HL-60 (cell line): ENCODE results near the gene HELB.

ENCODE experiments used
- DNase-seq, 2 experiments: peaks; one replicate each; pipeline ENCODE4 v3.0.0-alpha.2; 2010 to 2020; ENCODE audit warnings: low read depth in 1 of 2, low spot score in 1 of 2
- H3K27ac ChIP-seq: fragments of 250-450 bp; sonication (Bioruptor Pico); replicated peaks from 2 replicates; pipeline ENCODE4 v1.5.1; 2020; ENCODE audit warnings: mild to moderate bottlenecking, moderate library complexity
- H3K27me3 ChIP-seq: fragments of 250-450 bp; sonication (Bioruptor Pico); 2 replicates; pipeline ENCODE4 v1.5.1; 2021; ENCODE audit warnings: mild to moderate bottlenecking, moderate library complexity; ENCODE audit not compliant: insufficient read depth, poor library complexity, severe bottlenecking
- H3K4me3 ChIP-seq: replicated peaks from 2 replicates; pipeline ENCODE4 v1.5.1; 2011; ENCODE audit warnings: mild to moderate bottlenecking, control low read depth, low read length; ENCODE audit not compliant: insufficient read depth
- GABPA ChIP-seq: IDR thresholded peaks from 2 replicates; pipeline ENCODE4 v1.6.1; 2012; ENCODE audit warnings: low read depth
- POLR2AphosphoS5 ChIP-seq: IDR thresholded peaks from 2 replicates; pipeline ENCODE4 v1.6.1; 2012; ENCODE audit warnings: low read depth
- SPI1 ChIP-seq: IDR thresholded peaks from 2 replicates; pipeline ENCODE4 v1.6.1; 2012; ENCODE audit warnings: low read depth, mild to moderate bottlenecking, borderline replicate concordance
- TF ChIP-seq, protein P1 (sequence below): IDR thresholded peaks from 2 replicates; pipeline ENCODE4 v1.6.1; 2012; ENCODE audit warnings: low read depth; ENCODE audit not compliant: insufficient replicate concordance
- TF ChIP-seq, protein P2 (sequence below): IDR thresholded peaks from one replicate; pipeline ENCODE4 v1.5.1; 2011; ENCODE audit warnings: low read length, control low read depth, inconsistent platforms; ENCODE audit not compliant: insufficient read depth

Gene HELB

DNA sequence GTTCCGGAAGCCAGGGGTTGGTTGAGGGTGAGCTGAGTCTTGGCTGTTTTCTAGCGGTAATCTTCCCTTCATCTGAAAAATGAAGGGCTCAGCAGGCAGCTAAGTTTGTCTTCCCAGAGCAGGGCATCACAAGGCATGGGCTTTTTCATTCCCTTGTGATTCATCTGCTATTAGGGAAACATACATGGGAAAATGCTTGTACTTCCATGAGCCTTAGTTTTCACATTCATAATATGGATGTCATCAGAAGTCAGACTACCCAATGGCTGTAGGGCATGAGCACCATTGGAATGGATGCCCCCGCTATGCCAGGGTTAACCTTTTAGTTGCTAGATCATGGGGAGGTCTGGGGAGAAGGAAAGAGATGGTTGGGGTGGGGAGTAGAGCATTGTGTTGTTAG, 18.7 kb downstream of the HELB start:
- TF ChIP-seq POLR2AphosphoS5 (no peak), SPI1 (no peak), GABPA (no peak)
- TF ChIP-seq, protein P1, sequence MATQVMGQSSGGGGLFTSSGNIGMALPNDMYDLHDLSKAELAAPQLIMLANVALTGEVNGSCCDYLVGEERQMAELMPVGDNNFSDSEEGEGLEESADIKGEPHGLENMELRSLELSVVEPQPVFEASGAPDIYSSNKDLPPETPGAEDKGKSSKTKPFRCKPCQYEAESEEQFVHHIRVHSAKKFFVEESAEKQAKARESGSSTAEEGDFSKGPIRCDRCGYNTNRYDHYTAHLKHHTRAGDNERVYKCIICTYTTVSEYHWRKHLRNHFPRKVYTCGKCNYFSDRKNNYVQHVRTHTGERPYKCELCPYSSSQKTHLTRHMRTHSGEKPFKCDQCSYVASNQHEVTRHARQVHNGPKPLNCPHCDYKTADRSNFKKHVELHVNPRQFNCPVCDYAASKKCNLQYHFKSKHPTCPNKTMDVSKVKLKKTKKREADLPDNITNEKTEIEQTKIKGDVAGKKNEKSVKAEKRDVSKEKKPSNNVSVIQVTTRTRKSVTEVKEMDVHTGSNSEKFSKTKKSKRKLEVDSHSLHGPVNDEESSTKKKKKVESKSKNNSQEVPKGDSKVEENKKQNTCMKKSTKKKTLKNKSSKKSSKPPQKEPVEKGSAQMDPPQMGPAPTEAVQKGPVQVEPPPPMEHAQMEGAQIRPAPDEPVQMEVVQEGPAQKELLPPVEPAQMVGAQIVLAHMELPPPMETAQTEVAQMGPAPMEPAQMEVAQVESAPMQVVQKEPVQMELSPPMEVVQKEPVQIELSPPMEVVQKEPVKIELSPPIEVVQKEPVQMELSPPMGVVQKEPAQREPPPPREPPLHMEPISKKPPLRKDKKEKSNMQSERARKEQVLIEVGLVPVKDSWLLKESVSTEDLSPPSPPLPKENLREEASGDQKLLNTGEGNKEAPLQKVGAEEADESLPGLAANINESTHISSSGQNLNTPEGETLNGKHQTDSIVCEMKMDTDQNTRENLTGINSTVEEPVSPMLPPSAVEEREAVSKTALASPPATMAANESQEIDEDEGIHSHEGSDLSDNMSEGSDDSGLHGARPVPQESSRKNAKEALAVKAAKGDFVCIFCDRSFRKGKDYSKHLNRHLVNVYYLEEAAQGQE = no peak
- TF ChIP-seq, protein P2, sequence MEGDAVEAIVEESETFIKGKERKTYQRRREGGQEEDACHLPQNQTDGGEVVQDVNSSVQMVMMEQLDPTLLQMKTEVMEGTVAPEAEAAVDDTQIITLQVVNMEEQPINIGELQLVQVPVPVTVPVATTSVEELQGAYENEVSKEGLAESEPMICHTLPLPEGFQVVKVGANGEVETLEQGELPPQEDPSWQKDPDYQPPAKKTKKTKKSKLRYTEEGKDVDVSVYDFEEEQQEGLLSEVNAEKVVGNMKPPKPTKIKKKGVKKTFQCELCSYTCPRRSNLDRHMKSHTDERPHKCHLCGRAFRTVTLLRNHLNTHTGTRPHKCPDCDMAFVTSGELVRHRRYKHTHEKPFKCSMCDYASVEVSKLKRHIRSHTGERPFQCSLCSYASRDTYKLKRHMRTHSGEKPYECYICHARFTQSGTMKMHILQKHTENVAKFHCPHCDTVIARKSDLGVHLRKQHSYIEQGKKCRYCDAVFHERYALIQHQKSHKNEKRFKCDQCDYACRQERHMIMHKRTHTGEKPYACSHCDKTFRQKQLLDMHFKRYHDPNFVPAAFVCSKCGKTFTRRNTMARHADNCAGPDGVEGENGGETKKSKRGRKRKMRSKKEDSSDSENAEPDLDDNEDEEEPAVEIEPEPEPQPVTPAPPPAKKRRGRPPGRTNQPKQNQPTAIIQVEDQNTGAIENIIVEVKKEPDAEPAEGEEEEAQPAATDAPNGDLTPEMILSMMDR = no peak
- no peak for DNase-seq
- no peak overlapping the region for H3K27ac ChIP-seq
- no peak overlapping the region for H3K4me3 ChIP-seq
- no peaks in the 10 kb centered on the region for H3K27me3 ChIP-seq

DNA sequence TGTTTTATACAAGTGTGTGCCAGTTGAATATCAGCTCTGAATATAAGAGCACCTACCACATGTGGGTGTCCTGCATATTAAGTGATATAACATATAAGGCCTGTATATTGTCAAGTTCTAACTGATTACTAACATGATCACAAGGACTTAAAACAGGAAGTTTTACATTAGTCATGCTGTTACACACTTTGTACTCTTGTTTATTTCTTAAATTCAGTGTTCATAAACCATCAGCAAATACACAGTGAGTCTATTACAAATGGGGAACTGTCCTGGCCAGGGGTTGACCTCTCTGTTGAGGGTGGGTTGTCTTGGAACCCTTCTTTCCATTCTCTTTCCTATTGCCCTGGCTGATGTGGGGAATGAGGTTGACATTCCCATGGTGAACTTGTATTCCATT, 19.1 kb downstream of the HELB start:
- H3K27me3 ChIP-seq = no peaks in the 10 kb centered on the region
- DNase-seq = no peak
- H3K4me3 ChIP-seq = no peak overlapping the region
- H3K27ac ChIP-seq = no peak overlapping the region
- TF ChIP-seq SPI1 = peak; percentile 26; the same call in 1 of the 2 replicates
- no peak for TF ChIP-seq POLR2AphosphoS5

- no peak for DNase-seq
- H3K4me3 ChIP-seq = no peak overlapping the region
- TF ChIP-seq, protein P2 = no peak
- TF ChIP-seq SPI1 (no peak), GABPA (no peak), POLR2AphosphoS5 (no peak)
- TF ChIP-seq, protein P1 = no peak
- H3K27me3 ChIP-seq = no peaks in the 10 kb centered on the region
- H3K27ac ChIP-seq = no peak overlapping the region
Observed at GRCh38 chr12:66323017-66323416, 20.7 kb downstream of the HELB start.

GRCh38 chr12:66329941-66330340, 27.6 kb downstream of the HELB start:
- Histone ChIP-seq H3K27me3 (no peaks in the 10 kb centered on the region), H3K4me3 (no peak overlapping the region), H3K27ac (no peak overlapping the region)
- TF ChIP-seq SPI1 = no peak
- TF ChIP-seq GABPA = no peak
- TF ChIP-seq POLR2AphosphoS5 = no peak
- TF ChIP-seq, protein P2 = no peak
- TF ChIP-seq, protein P1 = no peak
- no peak for DNase-seq
